Activated naive CD8-positive, alpha-beta T cell treated with anti-CD3 and anti-CD28 coated beads, Interleukin-2, amount 50 U/mL, for 16 hours (primary cell): ENCODE data around the gene A4GNT.

Experiments used
- DNase-seq: peaks from one replicate; pipeline ENCODE4 v3.0.0-alpha.2; 2020; ENCODE audit warnings: low read depth, low spot score

The A4GNT gene

GRCh38 chr3:138078901-138079344 is 53.3 kb downstream of the A4GNT start:
- DNase-seq, result no peak

- DNase-seq, result no peak
Measured at GRCh38 chr3:138078096-138078495, 54.1 kb downstream of the A4GNT start.
